Measurements from ENCODE around the gene STX3.

Gene STX3

DNA sequence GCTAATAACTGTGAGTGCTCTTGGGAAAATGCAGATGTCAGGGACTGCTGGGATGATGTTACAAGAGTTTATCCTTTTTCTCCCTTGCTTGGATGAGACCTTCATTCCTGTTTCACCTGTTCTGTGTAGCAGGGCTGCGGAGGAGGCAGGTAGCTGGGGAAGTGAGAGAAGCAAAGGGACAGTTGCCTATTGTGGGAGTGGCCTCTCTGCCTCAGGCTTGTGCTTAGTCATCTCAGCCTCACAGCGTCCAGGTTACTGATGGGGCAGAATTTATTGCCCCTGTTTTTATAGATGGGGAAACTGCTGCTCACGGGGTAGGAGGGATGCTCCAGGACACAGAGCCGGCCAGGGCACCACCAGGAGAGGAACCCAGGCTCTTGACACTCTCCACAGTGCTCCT, 1.7 kb downstream of the STX3 start:
- peak overlapping the region; percentile 85 for H3K4me3 ChIP-seq (ENCODE audit: low read length, poor library complexity, severe bottlenecking)
- no peaks in the 10 kb centered on the region for H3K27me3 ChIP-seq (ENCODE audit: insufficient read depth, low read length, poor library complexity, severe bottlenecking)
- H4K20me1 ChIP-seq (ENCODE audit: insufficient read depth, low read length, poor library complexity, severe bottlenecking): peaks cover 3% of the 10 kb centered on the region
- H3K9ac ChIP-seq (ENCODE audit: low read depth, low read length, poor library complexity, severe bottlenecking): peak overlapping the region; percentile 20
- H2AFZ ChIP-seq (ENCODE audit: low read length): no peak overlapping the region
- H3K79me2 ChIP-seq (ENCODE audit: insufficient read depth, low read length): no peaks in the 10 kb centered on the region; the same call in 1 of the 2 replicates
- H3F3A ChIP-seq (ENCODE audit: low read depth): no peaks in the 10 kb centered on the region
- H3K36me3 ChIP-seq (ENCODE audit: insufficient read depth, low read length): no peaks in the 10 kb centered on the region
- TF ChIP-seq, protein P1, sequence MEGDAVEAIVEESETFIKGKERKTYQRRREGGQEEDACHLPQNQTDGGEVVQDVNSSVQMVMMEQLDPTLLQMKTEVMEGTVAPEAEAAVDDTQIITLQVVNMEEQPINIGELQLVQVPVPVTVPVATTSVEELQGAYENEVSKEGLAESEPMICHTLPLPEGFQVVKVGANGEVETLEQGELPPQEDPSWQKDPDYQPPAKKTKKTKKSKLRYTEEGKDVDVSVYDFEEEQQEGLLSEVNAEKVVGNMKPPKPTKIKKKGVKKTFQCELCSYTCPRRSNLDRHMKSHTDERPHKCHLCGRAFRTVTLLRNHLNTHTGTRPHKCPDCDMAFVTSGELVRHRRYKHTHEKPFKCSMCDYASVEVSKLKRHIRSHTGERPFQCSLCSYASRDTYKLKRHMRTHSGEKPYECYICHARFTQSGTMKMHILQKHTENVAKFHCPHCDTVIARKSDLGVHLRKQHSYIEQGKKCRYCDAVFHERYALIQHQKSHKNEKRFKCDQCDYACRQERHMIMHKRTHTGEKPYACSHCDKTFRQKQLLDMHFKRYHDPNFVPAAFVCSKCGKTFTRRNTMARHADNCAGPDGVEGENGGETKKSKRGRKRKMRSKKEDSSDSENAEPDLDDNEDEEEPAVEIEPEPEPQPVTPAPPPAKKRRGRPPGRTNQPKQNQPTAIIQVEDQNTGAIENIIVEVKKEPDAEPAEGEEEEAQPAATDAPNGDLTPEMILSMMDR (conservative IDR thresholded peaks at IDR 0.05; ENCODE audit: low read length): no peak
- TF ChIP-seq EZH2phosphoT487 (IDR thresholded peaks at IDR 0.05; ENCODE audit: borderline replicate concordance): no peak
- H3K9me3 ChIP-seq (ENCODE audit: insufficient read depth, low read depth, low read length): no peaks in the 10 kb centered on the region
- no peaks in the 10 kb centered on the region for H3K9me2 ChIP-seq (replicated peaks; ENCODE audit: low read depth, low read length)
- peaks cover 22% of the 10 kb centered on the region for H3K4me1 ChIP-seq (ENCODE audit: insufficient read depth, low read length, poor library complexity, severe bottlenecking)
- peak overlapping the region; percentile 84 for H3K4me2 ChIP-seq (ENCODE audit: low read depth, low read length, poor library complexity, severe bottlenecking)

DNA sequence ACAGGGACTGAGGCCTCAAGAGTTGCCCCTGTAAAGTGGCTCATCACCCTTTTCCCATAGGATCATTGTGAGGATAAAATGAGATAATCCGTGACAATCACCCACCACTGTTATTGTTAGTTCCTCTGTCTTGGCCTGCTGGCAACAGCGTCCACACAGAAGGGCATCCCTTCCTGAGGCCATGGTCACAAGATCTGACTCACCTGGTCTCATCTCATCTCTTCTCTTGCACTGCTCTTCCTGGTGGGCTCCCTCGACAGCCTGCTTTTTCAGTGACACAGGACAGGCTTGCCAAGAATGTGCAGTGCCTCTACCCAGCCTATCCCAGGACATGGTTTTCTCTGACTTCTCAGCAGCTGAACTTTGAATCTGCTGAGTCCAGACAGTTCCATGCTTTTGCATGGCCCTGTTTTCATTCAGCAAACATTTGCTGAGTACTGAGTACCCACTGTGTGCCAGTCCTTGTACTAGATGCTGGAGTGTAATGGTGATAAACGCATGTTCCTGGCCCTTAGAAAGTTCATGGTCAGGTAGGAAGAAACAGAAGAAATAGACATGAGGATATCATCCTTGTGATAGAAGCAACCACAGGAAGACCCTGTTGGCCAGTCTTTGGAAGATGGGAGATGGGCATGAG, 3.3 kb downstream of the STX3 start:
- H3K9me2 ChIP-seq (replicated peaks; ENCODE audit: low read depth, low read length): no peaks in the 10 kb centered on the region
- H3K36me3 ChIP-seq (ENCODE audit: insufficient read depth, low read length): no peaks in the 10 kb centered on the region
- no peak overlapping the region for H3K4me3 ChIP-seq (ENCODE audit: low read length, poor library complexity, severe bottlenecking)
- no peaks in the 10 kb centered on the region for H3K27me3 ChIP-seq (ENCODE audit: insufficient read depth, low read length, poor library complexity, severe bottlenecking)
- H2AFZ ChIP-seq (ENCODE audit: low read length): no peak overlapping the region
- H4K20me1 ChIP-seq (ENCODE audit: insufficient read depth, low read length, poor library complexity, severe bottlenecking): peaks cover 3% of the 10 kb centered on the region
- H3K4me1 ChIP-seq (ENCODE audit: insufficient read depth, low read length, poor library complexity, severe bottlenecking): peaks cover 22% of the 10 kb centered on the region
- H3K9ac ChIP-seq (ENCODE audit: low read depth, low read length, poor library complexity, severe bottlenecking): no peak overlapping the region
- H3K79me2 ChIP-seq (ENCODE audit: insufficient read depth, low read length): no peaks in the 10 kb centered on the region; the same call in 1 of the 2 replicates
- no peaks in the 10 kb centered on the region for H3F3A ChIP-seq (ENCODE audit: low read depth)
- no peaks in the 10 kb centered on the region for H3K9me3 ChIP-seq (ENCODE audit: insufficient read depth, low read depth, low read length)
- no peak overlapping the region for H3K4me2 ChIP-seq (ENCODE audit: low read depth, low read length, poor library complexity, severe bottlenecking)
- TF ChIP-seq, protein P1 (conservative IDR thresholded peaks at IDR 0.05; ENCODE audit: low read length): no peak
- TF ChIP-seq EZH2phosphoT487 (IDR thresholded peaks at IDR 0.05; ENCODE audit: borderline replicate concordance): no peak

DNA sequence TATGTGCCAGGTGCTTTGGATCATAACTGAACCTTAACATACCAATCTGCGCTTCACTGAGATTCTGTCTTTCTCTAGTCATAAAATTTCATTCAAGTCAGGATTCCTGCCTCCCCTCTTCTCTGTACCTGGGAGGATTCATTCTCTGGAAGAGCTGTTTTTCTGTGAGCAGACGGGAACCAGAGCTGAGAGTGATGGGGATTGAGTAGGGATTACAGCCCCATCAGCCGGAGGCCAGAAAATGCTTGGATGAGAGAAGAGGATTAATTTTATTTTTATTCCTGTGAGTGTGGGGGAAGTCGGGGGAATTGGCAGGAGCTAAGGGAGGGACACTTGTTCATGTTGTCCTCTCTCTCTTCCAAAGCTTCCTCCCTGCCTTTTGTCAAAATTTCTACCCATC, 4.7 kb downstream of the STX3 start:
- H3K4me2 ChIP-seq (ENCODE audit: low read depth, low read length, poor library complexity, severe bottlenecking): no peak overlapping the region
- no peaks in the 10 kb centered on the region for H3K27me3 ChIP-seq (ENCODE audit: insufficient read depth, low read length, poor library complexity, severe bottlenecking)
- H3K9me2 ChIP-seq (replicated peaks; ENCODE audit: low read depth, low read length): no peaks in the 10 kb centered on the region
- no peak overlapping the region for H3K4me3 ChIP-seq (ENCODE audit: low read length, poor library complexity, severe bottlenecking)
- no peaks in the 10 kb centered on the region for H3K36me3 ChIP-seq (ENCODE audit: insufficient read depth, low read length)
- no peak overlapping the region for H2AFZ ChIP-seq (ENCODE audit: low read length)
- H3K4me1 ChIP-seq (ENCODE audit: insufficient read depth, low read length, poor library complexity, severe bottlenecking): peaks cover 18% of the 10 kb centered on the region
- H4K20me1 ChIP-seq (ENCODE audit: insufficient read depth, low read length, poor library complexity, severe bottlenecking): peaks cover 3% of the 10 kb centered on the region
- no peak overlapping the region for H3K9ac ChIP-seq (ENCODE audit: low read depth, low read length, poor library complexity, severe bottlenecking)
- no peaks in the 10 kb centered on the region for H3K9me3 ChIP-seq (ENCODE audit: insufficient read depth, low read depth, low read length)
- no peaks in the 10 kb centered on the region for H3F3A ChIP-seq (ENCODE audit: low read depth)
- no peaks in the 10 kb centered on the region; the same call in 1 of the 2 replicates for H3K79me2 ChIP-seq (ENCODE audit: insufficient read depth, low read length)
- TF ChIP-seq EZH2phosphoT487 (IDR thresholded peaks at IDR 0.05; ENCODE audit: borderline replicate concordance): no peak
- TF ChIP-seq, protein P1 (conservative IDR thresholded peaks at IDR 0.05; ENCODE audit: low read length): no peak
